Dendritic cell treated with granulocyte-macrophage colony-stimulating factor and Interleukin-4, amounts not matched to agents 40 ng/mL and 50 ng/mL, for 4 days (primary cell): ENCODE measurements around the gene GPN1.
"Not testable (repeated sequence)": the region's sequence is repeated elsewhere in the genome, so short reads cannot be mapped to it uniquely, and the experiment has no call there.

Source experiments
- H3K27ac Mint-ChIP-seq: one replicate; pipeline ENCODE4 v1.8.0; 2022; ENCODE audit warnings: mild to moderate bottlenecking, mixed read lengths
- H3K27me3 Mint-ChIP-seq: one replicate; pipeline ENCODE4 v1.8.0; 2022; ENCODE audit warnings: mild to moderate bottlenecking, mixed read lengths
- H3K36me3 Mint-ChIP-seq: one replicate; pipeline ENCODE4 v1.8.0; 2022; ENCODE audit warnings: low read depth, mixed read lengths
- H3K4me1 Mint-ChIP-seq: one replicate; pipeline ENCODE4 v1.8.0; 2022; ENCODE audit warnings: low read depth, mixed read lengths
- H3K4me3 Mint-ChIP-seq: one replicate; pipeline ENCODE4 v1.8.0; 2022; ENCODE audit warnings: mild to moderate bottlenecking, moderate library complexity, mixed read lengths
- H3K9me3 Mint-ChIP-seq: one replicate; pipeline ENCODE4 v1.8.0; 2022; ENCODE audit warnings: mixed read lengths
- intact Hi-C: fragments of 100-400 bp; cut with micrococcal nuclease; formaldehyde crosslinking; loops from one replicate; pipeline ENCODE4 v1.15.0; 2022

Gene GPN1

DNA sequence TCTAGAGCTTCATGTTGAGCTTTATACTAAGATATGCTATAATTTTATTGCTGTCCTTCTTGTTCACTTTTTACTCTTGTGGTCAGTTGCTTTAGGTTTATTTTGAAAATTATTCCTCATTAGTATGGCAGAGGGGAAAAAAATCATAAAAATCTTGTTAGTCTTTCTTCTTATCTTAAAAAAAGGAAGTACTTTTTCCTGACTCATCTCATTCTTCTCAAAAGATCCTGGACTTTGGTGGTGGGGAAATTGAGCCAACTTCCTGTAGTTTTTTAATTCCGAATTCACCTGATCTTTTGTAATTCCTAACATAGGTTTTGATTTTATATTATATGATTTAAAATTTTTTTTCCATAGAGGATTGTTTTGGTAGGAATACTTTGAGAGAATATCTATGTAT lies 38.6 kb downstream of the GPN1 start:
- H3K36me3 Mint-ChIP-seq = peaks cover 87% of the 10 kb centered on the region
- H3K9me3 Mint-ChIP-seq = no peaks in the 10 kb centered on the region
- H3K27me3 Mint-ChIP-seq = no peaks in the 10 kb centered on the region
- H3K27ac Mint-ChIP-seq = peak overlapping the region; percentile 61
- H3K4me1 Mint-ChIP-seq = peaks cover 35% of the 10 kb centered on the region
- intact Hi-C loops = no loop called here
- H3K4me3 Mint-ChIP-seq = no peak overlapping the region

DNA sequence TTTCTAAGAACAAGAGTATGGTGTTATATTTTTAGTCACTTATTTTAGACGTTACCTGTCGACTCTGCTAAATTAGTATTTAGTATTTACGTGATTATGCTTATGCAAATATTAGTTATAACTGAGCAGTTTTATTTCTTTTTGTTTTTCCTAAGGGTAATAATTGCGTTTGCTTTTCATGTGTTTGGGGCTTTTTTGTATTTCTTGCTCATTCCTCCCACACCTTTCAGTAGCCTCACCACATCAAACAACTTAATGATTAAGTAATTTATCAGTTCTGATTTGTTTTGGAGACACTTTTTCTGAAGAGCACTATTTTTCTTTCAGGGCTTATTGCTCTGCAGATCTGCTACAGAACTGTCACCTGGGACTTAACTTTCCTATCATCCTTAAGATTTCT lies 42.4 kb downstream of the GPN1 start:
- intact Hi-C loops = no loop called here
- Mint-ChIP-seq H3K27me3 (no peaks in the 10 kb centered on the region), H3K27ac (no peak overlapping the region), H3K4me1 (peaks cover 14% of the 10 kb centered on the region), H3K4me3 (no peak overlapping the region), H3K9me3 (no peaks in the 10 kb centered on the region), H3K36me3 (peaks cover 97% of the 10 kb centered on the region)

- no peaks in the 10 kb centered on the region for H3K27me3 Mint-ChIP-seq
- peaks cover 98% of the 10 kb centered on the region for H3K36me3 Mint-ChIP-seq
- H3K9me3 Mint-ChIP-seq = no peaks in the 10 kb centered on the region
- peaks cover 6% of the 10 kb centered on the region for H3K4me1 Mint-ChIP-seq
- H3K4me3 Mint-ChIP-seq = no peak overlapping the region
- intact Hi-C loops = no loop called here
- no peak overlapping the region for H3K27ac Mint-ChIP-seq
Observed at GRCh38 chr2:27672723-27673486, 44.1 kb downstream of the GPN1 start.

GRCh38 chr2:27680571-27680970 lies 51.7 kb downstream of the GPN1 start:
- H3K4me1 Mint-ChIP-seq = peaks cover 5% of the 10 kb centered on the region
- no peak overlapping the region for H3K4me3 Mint-ChIP-seq
- H3K27me3 Mint-ChIP-seq = no peaks in the 10 kb centered on the region

DNA sequence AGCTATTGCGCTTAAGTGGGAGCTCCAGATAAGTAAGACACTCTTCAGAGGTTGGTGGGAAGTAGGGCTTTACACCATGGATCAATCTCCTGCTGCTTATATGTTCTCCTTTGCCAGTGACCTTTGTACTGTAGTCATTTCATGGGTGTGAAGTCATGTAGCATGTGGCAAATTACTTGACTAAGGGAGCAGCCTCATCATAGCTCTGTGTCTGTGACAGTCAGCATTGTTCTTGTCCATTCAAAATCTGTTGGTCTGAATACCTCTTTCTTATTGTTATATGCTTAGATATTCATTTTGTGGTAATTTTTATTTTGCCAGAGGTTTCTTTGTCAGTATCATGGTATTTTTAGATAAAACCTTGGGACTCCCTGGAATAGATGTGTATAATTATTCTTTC lies 53.0 kb downstream of the GPN1 start:
- Mint-ChIP-seq H3K27me3 (no peaks in the 10 kb centered on the region), H3K4me1 (peaks cover 5% of the 10 kb centered on the region), H3K27ac (peak overlapping the region; percentile 30), H3K9me3 (no peaks in the 10 kb centered on the region), H3K4me3 (no peak overlapping the region), H3K36me3 (peaks cover 90% of the 10 kb centered on the region)
- intact Hi-C loops = no loop called here

More at GRCh38 chr2:27680571-27680970, 51.7 kb downstream of the GPN1 start:
- H3K36me3 Mint-ChIP-seq = peaks cover 90% of the 10 kb centered on the region
- H3K27ac Mint-ChIP-seq = no peak overlapping the region
- H3K9me3 Mint-ChIP-seq = no peaks in the 10 kb centered on the region
- intact Hi-C loops = no loop called here

DNA sequence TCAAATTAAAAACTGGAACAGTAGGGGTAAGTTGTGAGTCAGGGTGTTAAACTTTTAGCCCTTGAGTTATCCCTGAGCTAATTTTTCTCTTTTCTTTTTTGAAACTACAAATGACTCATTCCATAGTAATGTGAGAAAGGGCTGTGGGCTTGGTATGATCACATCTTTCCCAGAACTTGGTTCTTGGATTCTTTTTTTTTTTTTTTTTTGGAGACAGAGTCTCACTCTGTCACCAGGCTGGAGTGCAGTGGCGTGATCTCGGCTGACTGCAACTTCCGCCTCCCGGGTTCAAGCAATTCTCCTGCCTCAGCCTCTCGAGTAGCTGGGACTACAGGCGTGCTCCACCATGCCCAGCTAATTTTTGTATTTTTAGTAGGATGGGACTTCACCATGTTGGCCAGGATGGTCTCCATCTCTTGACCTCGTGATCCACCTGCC lies 53.5 kb downstream of the GPN1 start:
- H3K27me3 Mint-ChIP-seq, intact Hi-C loops, H3K4me1 Mint-ChIP-seq, H3K4me3 Mint-ChIP-seq, H3K9me3 Mint-ChIP-seq: not testable (repeated sequence)
- Mint-ChIP-seq H3K27ac (peak overlapping the region; percentile 30), H3K36me3 (peaks cover 84% of the 10 kb centered on the region)

- H3K27me3 Mint-ChIP-seq = no peaks in the 10 kb centered on the region
- peaks cover 84% of the 10 kb centered on the region for H3K36me3 Mint-ChIP-seq
Observed at GRCh38 chr2:27683390-27684071, 54.7 kb downstream of the GPN1 start.

GRCh38 chr2:27685006-27685405 lies 56.2 kb downstream of the GPN1 start:
- H3K4me1 Mint-ChIP-seq, H3K27ac Mint-ChIP-seq, H3K4me3 Mint-ChIP-seq, H3K9me3 Mint-ChIP-seq, H3K27me3 Mint-ChIP-seq, intact Hi-C loops: not testable (repeated sequence)
- H3K36me3 Mint-ChIP-seq = peaks cover 83% of the 10 kb centered on the region

More at GRCh38 chr2:27683390-27684071, 54.7 kb downstream of the GPN1 start:
- H3K4me3 Mint-ChIP-seq = no peak overlapping the region
- peak overlapping the region; percentile 13 for H3K27ac Mint-ChIP-seq
- intact Hi-C loops = no loop called here
- peaks cover 5% of the 10 kb centered on the region for H3K4me1 Mint-ChIP-seq
- no peaks in the 10 kb centered on the region for H3K9me3 Mint-ChIP-seq

GRCh38 chr2:27685577-27685976 lies 56.7 kb downstream of the GPN1 start:
- no peaks in the 10 kb centered on the region for H3K9me3 Mint-ChIP-seq
- peaks cover 5% of the 10 kb centered on the region for H3K4me1 Mint-ChIP-seq
- no peaks in the 10 kb centered on the region for H3K27me3 Mint-ChIP-seq
- no peak overlapping the region for H3K4me3 Mint-ChIP-seq
- peaks cover 83% of the 10 kb centered on the region for H3K36me3 Mint-ChIP-seq
- no peak overlapping the region for H3K27ac Mint-ChIP-seq
- intact Hi-C loops = no loop called here

- intact Hi-C loops = no loop called here
- Mint-ChIP-seq H3K27ac (no peak overlapping the region), H3K9me3 (no peaks in the 10 kb centered on the region), H3K36me3 (peaks cover 85% of the 10 kb centered on the region), H3K4me3 (no peak overlapping the region), H3K4me1 (peaks cover 5% of the 10 kb centered on the region), H3K27me3 (no peaks in the 10 kb centered on the region)
Observed at GRCh38 chr2:27687232-27687631, 58.4 kb downstream of the GPN1 start.

GRCh38 chr2:27689424-27689823 lies 60.6 kb downstream of the GPN1 start:
- H3K9me3 Mint-ChIP-seq = no peaks in the 10 kb centered on the region
- no peaks in the 10 kb centered on the region for H3K4me1 Mint-ChIP-seq
- no peak overlapping the region for H3K27ac Mint-ChIP-seq
- H3K27me3 Mint-ChIP-seq = no peaks in the 10 kb centered on the region
- intact Hi-C loops = no loop called here
- no peak overlapping the region for H3K4me3 Mint-ChIP-seq
- H3K36me3 Mint-ChIP-seq = peaks cover 84% of the 10 kb centered on the region

DNA sequence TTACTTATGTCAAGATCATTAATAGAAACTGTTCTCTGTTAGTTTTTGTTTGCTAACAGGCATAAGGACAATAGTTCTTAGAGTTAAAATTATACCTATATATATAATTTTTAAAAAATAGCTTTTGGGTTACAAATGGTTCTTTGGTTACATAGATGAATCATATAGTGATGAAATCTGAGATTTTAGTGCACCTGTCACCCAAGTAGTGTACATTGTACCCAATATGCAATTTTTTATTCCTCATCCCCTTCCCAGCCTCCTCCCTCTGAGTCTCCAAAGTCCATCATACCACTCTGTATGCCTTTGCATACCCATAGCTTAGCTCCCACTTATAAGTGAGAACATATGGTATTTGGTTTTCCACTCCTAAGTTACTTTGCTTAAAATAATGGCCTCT lies 61.2 kb downstream of the GPN1 start:
- Mint-ChIP-seq H3K9me3 (no peaks in the 10 kb centered on the region), H3K27me3 (no peaks in the 10 kb centered on the region), H3K4me3 (no peak overlapping the region), H3K4me1 (no peaks in the 10 kb centered on the region), H3K27ac (no peak overlapping the region), H3K36me3 (peaks cover 77% of the 10 kb centered on the region)
- intact Hi-C loops = no loop called here

DNA sequence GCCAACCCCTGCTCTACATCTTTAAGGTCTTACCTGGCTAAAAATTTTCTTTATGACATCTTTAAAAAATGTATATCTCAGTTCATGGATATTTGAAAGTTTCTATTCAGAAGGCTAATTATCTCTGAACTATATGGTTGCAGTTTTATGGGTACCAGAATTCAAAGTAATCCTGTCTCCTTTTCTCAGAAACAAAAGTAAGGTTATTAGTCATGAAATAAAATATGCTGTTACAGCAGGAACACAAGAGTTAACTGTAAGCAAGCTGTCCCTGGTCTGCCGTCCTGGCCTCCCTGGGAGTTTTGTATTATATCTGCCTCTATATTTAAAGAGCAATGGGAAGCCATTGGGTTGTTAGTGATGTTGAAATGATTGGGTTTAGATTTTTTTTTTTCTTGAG lies 68.8 kb downstream of the GPN1 start:
- Mint-ChIP-seq H3K36me3 (peaks cover 49% of the 10 kb centered on the region), H3K27me3 (no peaks in the 10 kb centered on the region), H3K4me3 (no peak overlapping the region), H3K9me3 (no peaks in the 10 kb centered on the region), H3K4me1 (no peaks in the 10 kb centered on the region), H3K27ac (no peak overlapping the region)
- intact Hi-C loops = no loop called here
